ENCODE data around the gene HS1BP3.

DNA sequence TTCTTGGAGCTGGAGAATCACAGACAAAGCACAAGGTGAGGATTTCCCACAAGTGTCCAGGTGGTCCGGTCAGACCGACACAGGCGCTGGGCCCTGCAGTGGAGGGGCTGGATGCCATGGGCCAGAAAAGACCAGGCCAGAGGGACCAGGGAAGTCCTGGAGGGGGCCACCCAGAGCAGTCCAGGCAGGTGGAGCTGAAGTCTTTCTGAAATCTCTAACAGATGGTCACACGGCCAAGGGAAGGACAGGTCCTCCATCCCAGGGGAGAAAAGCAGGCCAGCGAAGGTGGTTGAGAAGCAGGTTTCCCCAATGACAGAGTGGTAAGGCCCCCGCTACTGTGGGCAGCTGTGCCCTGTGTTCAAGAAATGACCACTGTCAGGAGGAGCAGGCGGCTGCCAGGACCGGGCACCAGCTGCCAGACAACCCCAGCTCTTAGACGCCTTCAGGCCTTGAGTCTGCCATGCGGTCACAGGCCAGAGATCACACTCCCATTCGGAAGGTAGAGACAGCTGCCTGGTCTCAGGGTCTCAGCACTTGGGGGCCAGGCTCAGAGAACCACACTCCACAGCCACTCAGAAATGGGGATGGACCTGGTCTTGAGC, 25.9 kb downstream of the HS1BP3 start:
- TF ChIP-seq RFX5 (IDR thresholded peaks at IDR 0.05) (no peak), RCOR1 (IDR thresholded peaks at IDR 0.05; ENCODE audit: low read depth, low read length) (no peak), RAD21 (conservative IDR thresholded peaks at IDR 0.05 in 1 of 2, IDR thresholded peaks at IDR 0.05 in 1 of 2) (no peak), TFCP2L1 (CRISPR knock-in tag; IDR thresholded peaks at IDR 0.05) (no peak), POLR2A (IDR thresholded peaks at IDR 0.05; ENCODE audit: low read length) (no peak), CEBPB (IDR thresholded peaks at IDR 0.05) (no peak), HDAC2 (IDR thresholded peaks at IDR 0.05) (no peak), EP300 (IDR thresholded peaks at IDR 0.05) (no peak), PHF8 (IDR thresholded peaks at IDR 0.05; ENCODE audit: borderline replicate concordance, low read depth) (no peak)
- TF ChIP-seq, protein P1, sequence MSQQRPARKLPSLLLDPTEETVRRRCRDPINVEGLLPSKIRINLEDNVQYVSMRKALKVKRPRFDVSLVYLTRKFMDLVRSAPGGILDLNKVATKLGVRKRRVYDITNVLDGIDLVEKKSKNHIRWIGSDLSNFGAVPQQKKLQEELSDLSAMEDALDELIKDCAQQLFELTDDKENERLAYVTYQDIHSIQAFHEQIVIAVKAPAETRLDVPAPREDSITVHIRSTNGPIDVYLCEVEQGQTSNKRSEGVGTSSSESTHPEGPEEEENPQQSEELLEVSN (IDR thresholded peaks at IDR 0.05; ENCODE audit: borderline replicate concordance, low read depth) = no peak
- TF ChIP-seq, protein P2, sequence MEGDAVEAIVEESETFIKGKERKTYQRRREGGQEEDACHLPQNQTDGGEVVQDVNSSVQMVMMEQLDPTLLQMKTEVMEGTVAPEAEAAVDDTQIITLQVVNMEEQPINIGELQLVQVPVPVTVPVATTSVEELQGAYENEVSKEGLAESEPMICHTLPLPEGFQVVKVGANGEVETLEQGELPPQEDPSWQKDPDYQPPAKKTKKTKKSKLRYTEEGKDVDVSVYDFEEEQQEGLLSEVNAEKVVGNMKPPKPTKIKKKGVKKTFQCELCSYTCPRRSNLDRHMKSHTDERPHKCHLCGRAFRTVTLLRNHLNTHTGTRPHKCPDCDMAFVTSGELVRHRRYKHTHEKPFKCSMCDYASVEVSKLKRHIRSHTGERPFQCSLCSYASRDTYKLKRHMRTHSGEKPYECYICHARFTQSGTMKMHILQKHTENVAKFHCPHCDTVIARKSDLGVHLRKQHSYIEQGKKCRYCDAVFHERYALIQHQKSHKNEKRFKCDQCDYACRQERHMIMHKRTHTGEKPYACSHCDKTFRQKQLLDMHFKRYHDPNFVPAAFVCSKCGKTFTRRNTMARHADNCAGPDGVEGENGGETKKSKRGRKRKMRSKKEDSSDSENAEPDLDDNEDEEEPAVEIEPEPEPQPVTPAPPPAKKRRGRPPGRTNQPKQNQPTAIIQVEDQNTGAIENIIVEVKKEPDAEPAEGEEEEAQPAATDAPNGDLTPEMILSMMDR (IDR thresholded peaks at IDR 0.05) = no peak
- TF ChIP-seq, protein P3, sequence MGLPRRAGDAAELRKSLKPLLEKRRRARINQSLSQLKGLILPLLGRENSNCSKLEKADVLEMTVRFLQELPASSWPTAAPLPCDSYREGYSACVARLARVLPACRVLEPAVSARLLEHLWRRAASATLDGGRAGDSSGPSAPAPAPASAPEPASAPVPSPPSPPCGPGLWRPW (IDR thresholded peaks at IDR 0.05) = no peak
- TF ChIP-seq, protein P4, sequence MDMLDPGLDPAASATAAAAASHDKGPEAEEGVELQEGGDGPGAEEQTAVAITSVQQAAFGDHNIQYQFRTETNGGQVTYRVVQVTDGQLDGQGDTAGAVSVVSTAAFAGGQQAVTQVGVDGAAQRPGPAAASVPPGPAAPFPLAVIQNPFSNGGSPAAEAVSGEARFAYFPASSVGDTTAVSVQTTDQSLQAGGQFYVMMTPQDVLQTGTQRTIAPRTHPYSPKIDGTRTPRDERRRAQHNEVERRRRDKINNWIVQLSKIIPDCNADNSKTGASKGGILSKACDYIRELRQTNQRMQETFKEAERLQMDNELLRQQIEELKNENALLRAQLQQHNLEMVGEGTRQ (IDR thresholded peaks at IDR 0.05) = no peak

Measured in A549 (cell line).